H1 (cell line): ENCODE data around the gene FAM200B. TPM values are rescaled to one million over a fixed set of nuclear protein-coding genes. Genes with fewer than 3 reads are reported as not detected.

Experiments
- FOSL1 ChIP-seq: IDR thresholded peaks from 2 replicates; pipeline ENCODE4 v1.6.1; 2011; ENCODE audit warnings: mild to moderate bottlenecking, low read depth, low read length, moderate library complexity; ENCODE audit not compliant: insufficient read depth
- POU5F1 ChIP-seq: IDR thresholded peaks from 2 replicates; pipeline ENCODE4 v1.6.1; 2011; ENCODE audit warnings: low read depth, mild to moderate bottlenecking, low read length, moderate library complexity
- SIRT6 ChIP-seq: IDR thresholded peaks from one replicate; pipeline ENCODE4 v1.7.1; 2012; ENCODE audit warnings: low read length, inconsistent platforms
- SIX5 ChIP-seq: IDR thresholded peaks from 2 replicates; pipeline ENCODE4 v1.6.1; 2011; ENCODE audit warnings: mild to moderate bottlenecking, low read depth, low read length
- SRF ChIP-seq: IDR thresholded peaks from 2 replicates; pipeline ENCODE4 v1.6.1; 2011; ENCODE audit warnings: mild to moderate bottlenecking, low read depth, low read length, moderate library complexity
- polyA plus RNA-seq, 7 experiments: library from polyadenylated mRNA; depleted of rRNA in 3 of 7; stranded (reverse) in 5 of 7; unstranded in 2 of 7; fragments of >200 nt in 5 of 7; fragments of 200-250 nt in 2 of 7; gene quantifications; 1 replicate in 5 of 7; 2 replicates in 1 of 7; 4 replicates in 1 of 7; pipeline versions ENCODE4 v1.2.1 to v1.2.3, GENCODE V29; 2011 to 2013; ENCODE audit warnings: missing spikeins in 2 of 7, mixed read lengths in 2 of 7
- total RNA-seq: library from RNA; stranded (reverse); fragmentation: NEBNext Ultra II Directional; extraction: Animal tissue kit (Norgen Biotek cat#: 25700); gene quantifications from 2 replicates; pipeline ENCODE4 v1.2.1, GENCODE V29; 2021
- TF ChIP-seq, protein P1 (sequence below): IDR thresholded peaks from 2 replicates; pipeline ENCODE4 v1.6.1; 2011; ENCODE audit warnings: low read depth, mild to moderate bottlenecking, low read length; ENCODE audit not compliant: insufficient read depth

Gene FAM200B
- total and polyA plus RNA-seq, 2 of the 8 experiments (the other 6 are each of a cell fraction or from before 2014, with no cell fraction given): 10.7 to 23.7 TPM

DNA sequence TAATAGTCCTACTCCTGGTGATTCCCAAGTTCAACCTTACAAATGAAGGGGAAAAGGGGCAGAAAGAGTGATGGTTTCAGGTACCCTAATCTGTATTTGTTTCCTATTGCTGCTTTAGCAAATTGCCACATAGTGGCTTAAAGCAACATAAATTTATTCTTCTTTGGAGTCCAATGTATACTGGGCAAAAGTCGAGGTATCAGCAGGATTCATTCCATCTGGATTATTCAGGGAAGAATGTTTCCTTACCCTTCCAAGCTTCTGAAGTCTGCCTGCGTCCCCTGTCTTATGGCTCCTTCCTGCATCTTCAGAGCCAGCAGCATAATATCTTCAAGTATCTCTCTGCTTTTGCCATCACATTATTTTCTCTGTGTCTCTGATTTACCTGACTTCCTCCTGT lies 11.0 kb downstream of the FAM200B start (continued):
- TF ChIP-seq, protein P1, sequence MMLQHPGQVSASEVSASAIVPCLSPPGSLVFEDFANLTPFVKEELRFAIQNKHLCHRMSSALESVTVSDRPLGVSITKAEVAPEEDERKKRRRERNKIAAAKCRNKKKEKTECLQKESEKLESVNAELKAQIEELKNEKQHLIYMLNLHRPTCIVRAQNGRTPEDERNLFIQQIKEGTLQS: no peak
- TF ChIP-seq POU5F1 (no peak), SRF (no peak), SIX5 (no peak), SIRT6 (no peak), FOSL1 (no peak)
